ENCODE data around the gene INIP. TPM values are rescaled to one million over a fixed set of nuclear protein-coding genes. Genes with fewer than 3 reads are reported as not detected.

Gene INIP
- total and polyA plus RNA-seq, 2 of the 13 experiments (the other 11 are each of a cell fraction or from before 2014, with no cell fraction given), result 13.6 to 28.6 TPM

DNA sequence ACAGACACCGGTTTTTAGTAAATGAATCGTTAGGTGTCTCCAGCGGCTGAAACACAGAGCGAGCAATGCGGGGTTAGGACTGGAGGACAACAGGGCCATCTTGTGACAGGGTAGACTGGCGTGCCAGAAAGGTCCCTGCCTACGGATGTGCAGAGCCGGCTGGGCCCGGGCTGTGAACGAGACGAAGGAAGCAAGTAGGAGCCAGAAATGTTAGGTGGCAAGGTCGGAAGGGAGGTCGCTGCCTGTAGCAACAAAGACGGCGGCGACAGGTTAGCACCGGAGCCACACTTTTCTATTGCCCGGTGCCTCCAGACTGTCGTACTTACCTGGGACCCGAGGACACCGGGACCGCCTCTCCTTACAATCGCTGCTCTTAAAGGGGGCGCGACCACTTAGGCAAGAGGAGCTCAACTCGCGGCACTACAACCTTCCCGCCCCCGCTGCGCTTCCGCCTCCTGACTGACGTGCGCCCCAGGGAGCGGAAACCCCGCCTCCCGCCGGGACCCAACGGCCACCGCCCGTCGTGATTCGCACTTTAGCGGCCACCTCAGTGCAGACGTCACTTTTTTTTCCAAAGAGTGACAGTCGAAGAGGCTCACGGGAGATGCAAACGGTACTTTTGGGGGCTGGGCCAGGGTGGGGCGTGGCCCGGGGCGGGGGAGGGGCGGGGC lies at the start of gene INIP (continued):
- TF ChIP-seq, protein P1, sequence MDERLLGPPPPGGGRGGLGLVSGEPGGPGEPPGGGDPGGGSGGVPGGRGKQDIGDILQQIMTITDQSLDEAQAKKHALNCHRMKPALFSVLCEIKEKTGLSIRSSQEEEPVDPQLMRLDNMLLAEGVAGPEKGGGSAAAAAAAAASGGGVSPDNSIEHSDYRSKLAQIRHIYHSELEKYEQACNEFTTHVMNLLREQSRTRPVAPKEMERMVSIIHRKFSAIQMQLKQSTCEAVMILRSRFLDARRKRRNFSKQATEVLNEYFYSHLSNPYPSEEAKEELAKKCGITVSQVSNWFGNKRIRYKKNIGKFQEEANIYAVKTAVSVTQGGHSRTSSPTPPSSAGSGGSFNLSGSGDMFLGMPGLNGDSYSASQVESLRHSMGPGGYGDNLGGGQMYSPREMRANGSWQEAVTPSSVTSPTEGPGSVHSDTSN (CRISPR knock-in tag; IDR thresholded peaks at IDR 0.05), result peak; percentile 87
- TF ChIP-seq FOXK1 (CRISPR knock-in tag; IDR thresholded peaks at IDR 0.05; ENCODE audit: borderline replicate concordance, low read depth) (peak; percentile 47; the same call in 1 of the 2 replicates), CEBPB (IDR thresholded peaks at IDR 0.05; ENCODE audit: borderline replicate concordance, low read depth, low read length) (peak; percentile 16; the same call in 1 of the 2 replicates), ELF1 (CRISPR knock-in tag; IDR thresholded peaks at IDR 0.05) (peak; percentile 90), ZNF230 (CRISPR knock-in tag; IDR thresholded peaks at IDR 0.05) (0 out of 2 replicates have a peak, but pooled peaks have one; percentile 26), ZNF605 (CRISPR knock-in tag; IDR thresholded peaks at IDR 0.05) (peak; percentile 30; the same call in 1 of the 2 replicates), FOXJ3 (CRISPR knock-in tag; IDR thresholded peaks at IDR 0.05; ENCODE audit: borderline replicate concordance) (peak; percentile 52; the same call in 1 of the 2 replicates), CCDC6 (CRISPR knock-in tag; IDR thresholded peaks at IDR 0.05) (peak; percentile 28; the same call in 1 of the 2 replicates), ZFP90 (CRISPR knock-in tag; IDR thresholded peaks at IDR 0.05; ENCODE audit: borderline replicate concordance) (0 out of 2 replicates have a peak, but pooled peaks have one; percentile 56), HDAC1 (CRISPR knock-in tag; IDR thresholded peaks at IDR 0.05) (peak; percentile 89), ZNF782 (CRISPR knock-in tag; IDR thresholded peaks at IDR 0.05; ENCODE audit: borderline replicate concordance) (no peak), FOXC1 (CRISPR knock-in tag; IDR thresholded peaks at IDR 0.05; ENCODE audit: borderline replicate concordance) (peak; percentile 75; the same call in 1 of the 2 replicates), KDM2A (CRISPR knock-in tag; IDR thresholded peaks at IDR 0.05; ENCODE audit: borderline replicate concordance, low read depth) (peak; percentile 64; the same call in 1 of the 2 replicates)
- TF ChIP-seq, protein P2, sequence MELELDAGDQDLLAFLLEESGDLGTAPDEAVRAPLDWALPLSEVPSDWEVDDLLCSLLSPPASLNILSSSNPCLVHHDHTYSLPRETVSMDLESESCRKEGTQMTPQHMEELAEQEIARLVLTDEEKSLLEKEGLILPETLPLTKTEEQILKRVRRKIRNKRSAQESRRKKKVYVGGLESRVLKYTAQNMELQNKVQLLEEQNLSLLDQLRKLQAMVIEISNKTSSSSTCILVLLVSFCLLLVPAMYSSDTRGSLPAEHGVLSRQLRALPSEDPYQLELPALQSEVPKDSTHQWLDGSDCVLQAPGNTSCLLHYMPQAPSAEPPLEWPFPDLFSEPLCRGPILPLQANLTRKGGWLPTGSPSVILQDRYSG (CRISPR knock-in tag; IDR thresholded peaks at IDR 0.05), result no peak; the same call in 1 of the 2 replicates
- TF ChIP-seq, protein P3, sequence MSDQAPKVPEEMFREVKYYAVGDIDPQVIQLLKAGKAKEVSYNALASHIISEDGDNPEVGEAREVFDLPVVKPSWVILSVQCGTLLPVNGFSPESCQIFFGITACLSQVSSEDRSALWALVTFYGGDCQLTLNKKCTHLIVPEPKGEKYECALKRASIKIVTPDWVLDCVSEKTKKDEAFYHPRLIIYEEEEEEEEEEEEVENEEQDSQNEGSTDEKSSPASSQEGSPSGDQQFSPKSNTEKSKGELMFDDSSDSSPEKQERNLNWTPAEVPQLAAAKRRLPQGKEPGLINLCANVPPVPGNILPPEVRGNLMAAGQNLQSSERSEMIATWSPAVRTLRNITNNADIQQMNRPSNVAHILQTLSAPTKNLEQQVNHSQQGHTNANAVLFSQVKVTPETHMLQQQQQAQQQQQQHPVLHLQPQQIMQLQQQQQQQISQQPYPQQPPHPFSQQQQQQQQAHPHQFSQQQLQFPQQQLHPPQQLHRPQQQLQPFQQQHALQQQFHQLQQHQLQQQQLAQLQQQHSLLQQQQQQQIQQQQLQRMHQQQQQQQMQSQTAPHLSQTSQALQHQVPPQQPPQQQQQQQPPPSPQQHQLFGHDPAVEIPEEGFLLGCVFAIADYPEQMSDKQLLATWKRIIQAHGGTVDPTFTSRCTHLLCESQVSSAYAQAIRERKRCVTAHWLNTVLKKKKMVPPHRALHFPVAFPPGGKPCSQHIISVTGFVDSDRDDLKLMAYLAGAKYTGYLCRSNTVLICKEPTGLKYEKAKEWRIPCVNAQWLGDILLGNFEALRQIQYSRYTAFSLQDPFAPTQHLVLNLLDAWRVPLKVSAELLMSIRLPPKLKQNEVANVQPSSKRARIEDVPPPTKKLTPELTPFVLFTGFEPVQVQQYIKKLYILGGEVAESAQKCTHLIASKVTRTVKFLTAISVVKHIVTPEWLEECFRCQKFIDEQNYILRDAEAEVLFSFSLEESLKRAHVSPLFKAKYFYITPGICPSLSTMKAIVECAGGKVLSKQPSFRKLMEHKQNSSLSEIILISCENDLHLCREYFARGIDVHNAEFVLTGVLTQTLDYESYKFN (CRISPR knock-in tag; conservative IDR thresholded peaks at IDR 0.05), result peak; percentile 32
- TF ChIP-seq, protein P4, sequence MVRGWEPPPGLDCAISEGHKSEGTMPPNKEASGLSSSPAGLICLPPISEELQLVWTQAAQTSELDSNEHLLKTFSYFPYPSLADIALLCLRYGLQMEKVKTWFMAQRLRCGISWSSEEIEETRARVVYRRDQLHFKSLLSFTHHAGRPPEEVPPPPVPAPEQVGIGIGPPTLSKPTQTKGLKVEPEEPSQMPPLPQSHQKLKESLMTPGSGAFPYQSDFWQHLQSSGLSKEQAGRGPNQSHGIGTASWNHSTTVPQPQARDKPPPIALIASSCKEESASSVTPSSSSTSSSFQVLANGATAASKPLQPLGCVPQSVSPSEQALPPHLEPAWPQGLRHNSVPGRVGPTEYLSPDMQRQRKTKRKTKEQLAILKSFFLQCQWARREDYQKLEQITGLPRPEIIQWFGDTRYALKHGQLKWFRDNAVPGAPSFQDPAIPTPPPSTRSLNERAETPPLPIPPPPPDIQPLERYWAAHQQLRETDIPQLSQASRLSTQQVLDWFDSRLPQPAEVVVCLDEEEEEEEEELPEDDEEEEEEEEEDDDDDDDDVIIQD (CRISPR knock-in tag; IDR thresholded peaks at IDR 0.05; ENCODE audit: low read depth), result peak; percentile 44; the same call in 1 of the 2 replicates
- TF ChIP-seq, protein P5, sequence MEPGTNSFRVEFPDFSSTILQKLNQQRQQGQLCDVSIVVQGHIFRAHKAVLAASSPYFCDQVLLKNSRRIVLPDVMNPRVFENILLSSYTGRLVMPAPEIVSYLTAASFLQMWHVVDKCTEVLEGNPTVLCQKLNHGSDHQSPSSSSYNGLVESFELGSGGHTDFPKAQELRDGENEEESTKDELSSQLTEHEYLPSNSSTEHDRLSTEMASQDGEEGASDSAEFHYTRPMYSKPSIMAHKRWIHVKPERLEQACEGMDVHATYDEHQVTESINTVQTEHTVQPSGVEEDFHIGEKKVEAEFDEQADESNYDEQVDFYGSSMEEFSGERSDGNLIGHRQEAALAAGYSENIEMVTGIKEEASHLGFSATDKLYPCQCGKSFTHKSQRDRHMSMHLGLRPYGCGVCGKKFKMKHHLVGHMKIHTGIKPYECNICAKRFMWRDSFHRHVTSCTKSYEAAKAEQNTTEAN (CRISPR knock-in tag; conservative IDR thresholded peaks at IDR 0.05), result peak; percentile 45; the same call in 1 of the 2 replicates
